Keratinocyte (primary cell): ENCODE results near the gene OR6A2. TPM values are rescaled to one million over a fixed set of nuclear protein-coding genes. Genes with fewer than 3 reads are reported as not detected.

ENCODE experiments used
- DNase-seq: peaks from one replicate; pipeline ENCODE4 v3.0.0-alpha.2; 2011; ENCODE audit warnings: low read depth, missing footprints, low spot score
- FAIRE-seq: peaks from 2 replicates; lab custom pipeline; 2011; peaks lifted over from hg19 to GRCh38; lab: Jason Lieb, UNC
- H2AFZ ChIP-seq: 2 replicates; pipeline ENCODE4 v1.6.0; 2012; ENCODE audit warnings: low read length, control low read depth, inconsistent platforms; ENCODE audit not compliant: control insufficient read depth
- H3K27ac ChIP-seq: 2 replicates; pipeline ENCODE4 v1.5.1; 2011; ENCODE audit warnings: low read length; ENCODE audit not compliant: control insufficient read depth, insufficient read depth
- H3K27me3 ChIP-seq: 3 replicates; pipeline ENCODE4 v1.6.0; 2011; ENCODE audit warnings: low read length; ENCODE audit not compliant: control insufficient read depth, insufficient read depth; ENCODE audit errors: extremely low read depth
- H3K36me3 ChIP-seq, 2 experiments: 2 replicates in 1 of 2; 3 replicates in 1 of 2; pipeline ENCODE4 v1.5.1; 2011; ENCODE audit warnings: low read length in 2 of 2, mild to moderate bottlenecking in 1 of 2; ENCODE audit not compliant: control insufficient read depth in 2 of 2, insufficient read depth in 2 of 2; ENCODE audit errors: extremely low read depth in 1 of 2
- H3K4me1 ChIP-seq: 3 replicates; pipeline ENCODE4 v1.5.1; 2011; ENCODE audit warnings: low read length; ENCODE audit not compliant: control insufficient read depth, insufficient read depth; ENCODE audit errors: extremely low read depth
- H3K4me2 ChIP-seq: 3 replicates; pipeline ENCODE4 v1.6.0; 2011; ENCODE audit warnings: low read depth, low read length; ENCODE audit not compliant: control insufficient read depth, insufficient read depth; ENCODE audit errors: extremely low read depth
- H3K4me3 ChIP-seq, 3 experiments: fragments of 200-600 bp in 1 of 3; sonication (generic) in 1 of 3; 2 replicates in 2 of 3; 3 replicates in 1 of 3; pipeline ENCODE4 v1.5.1; 2011 to 2016; ENCODE audit warnings: low read length in 3 of 3, mild to moderate bottlenecking in 3 of 3, control low read depth in 2 of 3, inconsistent platforms in 1 of 3, low read depth in 1 of 3, mixed read lengths in 1 of 3, mixed run types in 1 of 3, moderate library complexity in 1 of 3; ENCODE audit not compliant: control insufficient read depth in 2 of 3, insufficient read depth in 2 of 3; ENCODE audit errors: extremely low read depth in 1 of 3
- H3K79me2 ChIP-seq: 2 replicates; pipeline ENCODE4 v1.6.0; 2012; ENCODE audit warnings: low read length; ENCODE audit not compliant: control insufficient read depth, insufficient read depth
- H3K9ac ChIP-seq: 3 replicates; pipeline ENCODE4 v1.6.0; 2011; ENCODE audit warnings: low read length; ENCODE audit not compliant: control insufficient read depth, insufficient read depth; ENCODE audit errors: extremely low read depth
- H3K9me1 ChIP-seq: 3 replicates; pipeline ENCODE4 v1.6.0; 2011; ENCODE audit warnings: low read length; ENCODE audit not compliant: control insufficient read depth, insufficient read depth; ENCODE audit errors: extremely low read depth
- H3K9me3 ChIP-seq: 2 replicates; pipeline ENCODE4 v1.5.1; 2012; ENCODE audit warnings: low read depth, low read length; ENCODE audit not compliant: control insufficient read depth
- H4K20me1 ChIP-seq: 3 replicates; pipeline ENCODE4 v1.6.0; 2011; ENCODE audit warnings: low read length; ENCODE audit not compliant: control insufficient read depth, insufficient read depth; ENCODE audit errors: extremely low read depth
- CTCF ChIP-seq, 3 experiments: IDR thresholded peaks in 1 of 3; conservative IDR thresholded peaks in 1 of 3; optimal IDR thresholded peaks in 1 of 3; 2 replicates in 2 of 3; 3 replicates in 1 of 3; pipeline versions ENCODE3 to v1.5.1; 2011; ENCODE audit warnings: low read length in 3 of 3, mild to moderate bottlenecking in 3 of 3, moderate library complexity in 2 of 3, control low read depth in 1 of 3, inconsistent platforms in 1 of 3; ENCODE audit not compliant: insufficient read depth in 2 of 3; ENCODE audit errors: extremely low read depth in 1 of 3
- EZH2 ChIP-seq: IDR thresholded peaks from one replicate; pipeline ENCODE4 v1.6.1; 2012; ENCODE audit warnings: inconsistent platforms, mild to moderate bottlenecking, low read length, moderate library complexity
- dilution Hi-C: fragments of 300-500 bp; cut with MboI; formaldehyde crosslinking; loops from one replicate; pipeline ENCODE4 v1.7.0; 2020; ENCODE audit warnings: low sequenced_read_pairs; ENCODE audit not compliant: extremely low pct_ligation_motif_present
- polyA plus RNA-seq, 5 experiments: library from polyadenylated mRNA; depleted of rRNA in 3 of 5; stranded (reverse) in 3 of 5; stranded (forward) in 1 of 5; unstranded in 1 of 5; fragments of >200 nt; gene quantifications; 1 replicate in 1 of 5; 2 replicates in 3 of 5; 3 replicates in 1 of 5; pipeline versions ENCODE4 v1.2.1 to v1.2.3, GENCODE V29; 2011 to 2012; ENCODE audit warnings: missing spikeins in 2 of 5, low read depth in 1 of 5, low replicate concordance in 1 of 5

OR6A2 gene
- polyA plus RNA-seq, 1 donor (not counting 4 experiments of a cell fraction or from before 2014, with no cell fraction given): 0.05 TPM

DNA sequence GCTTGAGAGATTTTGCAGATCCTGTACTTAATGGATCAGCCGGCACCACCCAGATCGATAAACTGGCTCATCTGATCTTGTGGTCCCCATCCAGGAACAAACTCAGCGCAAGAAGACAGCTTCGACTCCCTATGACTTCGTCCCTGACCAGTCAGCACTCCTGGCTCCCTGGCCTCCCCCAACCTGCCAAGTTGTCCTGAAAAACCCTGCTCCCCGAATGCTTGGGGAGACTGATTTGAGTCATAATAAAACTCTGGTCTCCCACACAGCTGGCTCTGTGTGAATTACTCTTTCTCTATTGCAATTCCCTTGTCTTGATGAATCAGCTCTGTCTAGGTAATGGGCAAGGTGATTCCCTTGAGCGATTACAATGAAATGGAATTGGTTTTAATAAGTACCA, 57.2 kb downstream of the OR6A2 start:
- Histone ChIP-seq H3K4me3 (no peak overlapping the region), H2AFZ (no peak overlapping the region), H3K27me3 (no peaks in the 10 kb centered on the region), H3K9me3 (no peaks in the 10 kb centered on the region), H3K4me1 (no peaks in the 10 kb centered on the region), H3K9me1 (no peaks in the 10 kb centered on the region), H3K36me3 (no peaks in the 10 kb centered on the region), H3K9ac (no peak overlapping the region), H4K20me1 (no peaks in the 10 kb centered on the region), H3K27ac (no peak overlapping the region), H3K4me2 (no peak overlapping the region), H3K79me2 (no peaks in the 10 kb centered on the region)
- TF ChIP-seq EZH2: no peak
- no peak for TF ChIP-seq CTCF (optimal IDR thresholded peaks at IDR 0.05 in 1 of 3, IDR thresholded peaks at IDR 0.05 in 1 of 3, conservative IDR thresholded peaks at IDR 0.05 in 1 of 3; ENCODE audit: extremely low read depth in 1 of 3, insufficient read depth in 2 of 3, low read length in 3 of 3)
- dilution Hi-C loops: no loop called here
- FAIRE-seq: no peak
- DNase-seq: no peak

Other genes starting within 250 kb of the OR6A2 start
- 12.1 to 15.9 TPM (median 15.0 TPM) in 3 replicates for gene RRP8, start 196.1 kb downstream of the OR6A2 start, polyA plus RNA-seq
- gene ILK, start 195.9 kb downstream of the OR6A2 start, polyA plus RNA-seq: 103 to 164 TPM (median 117 TPM) in 3 replicates
- gene TAF10, start 187.5 kb downstream of the OR6A2 start, polyA plus RNA-seq: 120 to 181 TPM (median 165 TPM) in 3 replicates
- 34.8 to 61.3 TPM (median 55.3 TPM) in 3 replicates for gene TPP1, start 180.3 kb downstream of the OR6A2 start, polyA plus RNA-seq
- 0.03 to 0.05 TPM (median 0.03 TPM) in 3 replicates for gene DCHS1, start 143.9 kb downstream of the OR6A2 start, polyA plus RNA-seq
- gene MRPL17, start 116.3 kb downstream of the OR6A2 start, polyA plus RNA-seq: 52.1 to 96.3 TPM (median 81.0 TPM) in 3 replicates
- 0.04 to 0.11 TPM (median 0.08 TPM) in 3 replicates for gene OR2AG2, start 27.7 kb downstream of the OR6A2 start, polyA plus RNA-seq
- not detected in 3 replicates for gene OR2AG1, start 16.7 kb downstream of the OR6A2 start, polyA plus RNA-seq
- not detected in 3 replicates for gene OR10A5, start 46.0 kb upstream of the OR6A2 start, polyA plus RNA-seq
- gene OR10A2, start 63.4 kb upstream of the OR6A2 start, polyA plus RNA-seq: not detected in 3 replicates
- not detected in 3 replicates for gene OR10A4, start 76.9 kb upstream of the OR6A2 start, polyA plus RNA-seq
- 0.10 to 0.14 TPM in 2 of 3 replicates, not detected in the other for gene OR2D2, start 92.8 kb upstream of the OR6A2 start, polyA plus RNA-seq
- not detected in 3 replicates for gene OR2D3, start 121.3 kb upstream of the OR6A2 start, polyA plus RNA-seq
- 3.3 to 6.1 TPM (median 5.3 TPM) in 3 replicates for gene ZNF215, start 126.7 kb upstream of the OR6A2 start, polyA plus RNA-seq
- 0.89 to 1.1 TPM (median 0.95 TPM) in 3 replicates for gene ZNF214, start 220.7 kb upstream of the OR6A2 start, polyA plus RNA-seq
- 0.03 TPM in 2 of 3 replicates, not detected in the other for gene NLRP14, start 220.8 kb upstream of the OR6A2 start, polyA plus RNA-seq